Choroid plexus epithelial cell (primary cell): Measurements from ENCODE around the gene CHST13.

Experiments used
- DNase-seq: peaks from one replicate; pipeline ENCODE4 v3.0.0-alpha.2; 2010; ENCODE audit warnings: low read depth
- H3K4me3 ChIP-seq: 2 replicates; pipeline ENCODE4 v1.5.1; 2011; ENCODE audit warnings: low read depth, mild to moderate bottlenecking, control low read depth, low read length, moderate library complexity
- TF ChIP-seq, protein P1 (sequence below): conservative IDR thresholded peaks from 2 replicates; pipeline ENCODE4 v1.5.1; 2011; ENCODE audit warnings: low read depth, mild to moderate bottlenecking, control low read depth, inconsistent platforms, low read length, moderate library complexity

The CHST13 gene

DNA sequence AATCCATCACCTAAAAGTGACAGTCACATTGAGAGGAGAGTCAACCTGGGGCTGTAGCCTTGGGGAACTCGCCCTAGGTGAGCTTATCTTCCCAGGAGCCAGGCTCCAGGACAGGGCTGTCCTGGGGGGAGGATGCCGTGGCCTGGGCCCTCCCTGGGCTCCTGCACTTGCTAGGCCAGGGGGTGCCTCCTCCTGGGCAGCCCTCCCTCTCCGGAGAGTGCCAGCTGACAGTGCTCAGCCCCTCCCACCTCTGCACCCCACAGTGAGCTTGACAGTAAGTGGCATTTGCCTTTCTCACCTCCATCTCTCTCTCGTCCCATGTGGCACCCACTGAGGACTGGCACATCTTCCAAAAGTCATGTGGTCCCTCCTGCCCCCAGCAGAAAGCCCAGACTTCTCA lies 25.5 kb upstream of the CHST13 start:
- H3K4me3 ChIP-seq: no peak overlapping the region
- TF ChIP-seq, protein P1, sequence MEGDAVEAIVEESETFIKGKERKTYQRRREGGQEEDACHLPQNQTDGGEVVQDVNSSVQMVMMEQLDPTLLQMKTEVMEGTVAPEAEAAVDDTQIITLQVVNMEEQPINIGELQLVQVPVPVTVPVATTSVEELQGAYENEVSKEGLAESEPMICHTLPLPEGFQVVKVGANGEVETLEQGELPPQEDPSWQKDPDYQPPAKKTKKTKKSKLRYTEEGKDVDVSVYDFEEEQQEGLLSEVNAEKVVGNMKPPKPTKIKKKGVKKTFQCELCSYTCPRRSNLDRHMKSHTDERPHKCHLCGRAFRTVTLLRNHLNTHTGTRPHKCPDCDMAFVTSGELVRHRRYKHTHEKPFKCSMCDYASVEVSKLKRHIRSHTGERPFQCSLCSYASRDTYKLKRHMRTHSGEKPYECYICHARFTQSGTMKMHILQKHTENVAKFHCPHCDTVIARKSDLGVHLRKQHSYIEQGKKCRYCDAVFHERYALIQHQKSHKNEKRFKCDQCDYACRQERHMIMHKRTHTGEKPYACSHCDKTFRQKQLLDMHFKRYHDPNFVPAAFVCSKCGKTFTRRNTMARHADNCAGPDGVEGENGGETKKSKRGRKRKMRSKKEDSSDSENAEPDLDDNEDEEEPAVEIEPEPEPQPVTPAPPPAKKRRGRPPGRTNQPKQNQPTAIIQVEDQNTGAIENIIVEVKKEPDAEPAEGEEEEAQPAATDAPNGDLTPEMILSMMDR: no peak
- DNase-seq: no peak

DNA sequence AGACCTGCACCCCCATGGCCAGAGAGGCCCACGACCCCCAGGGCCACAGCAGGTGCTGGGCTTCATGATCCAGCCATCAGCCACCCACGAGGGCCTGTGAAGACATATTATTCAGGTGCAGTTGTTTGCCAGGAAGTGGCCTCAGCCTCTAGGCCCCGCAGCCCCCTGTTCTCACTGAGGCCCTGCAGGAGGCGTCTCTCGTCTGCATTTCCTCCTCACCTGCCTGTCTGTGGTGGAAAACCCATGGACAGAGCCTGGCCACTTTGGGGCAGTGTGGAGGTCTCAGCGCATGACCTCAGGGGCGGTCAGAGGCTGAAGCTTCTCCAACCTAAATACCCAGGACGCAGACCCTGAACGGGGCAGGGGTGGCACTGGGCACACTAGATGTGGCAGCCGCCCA lies 25.0 kb upstream of the CHST13 start:
- no peak overlapping the region for H3K4me3 ChIP-seq
- no peak for DNase-seq
- TF ChIP-seq, protein P1: no peak

DNA sequence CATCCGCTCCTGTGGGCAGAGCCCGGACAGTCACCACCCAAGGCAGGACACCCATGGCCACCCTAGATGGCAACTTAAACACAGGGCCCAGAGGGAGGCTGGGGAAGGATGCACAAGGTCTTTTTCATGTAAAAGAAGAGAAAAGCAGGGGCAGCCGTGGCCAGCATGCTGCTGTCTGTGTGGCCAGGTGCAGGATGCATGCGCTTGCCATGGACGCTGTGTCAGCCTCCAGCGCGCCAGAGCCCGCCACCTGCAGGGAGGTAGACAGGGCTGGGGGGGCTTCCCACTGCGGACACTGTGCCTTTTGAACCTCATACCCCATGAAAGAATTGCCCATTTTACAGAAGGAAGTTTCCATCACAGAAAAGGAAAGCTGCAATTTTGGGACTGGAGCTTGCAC lies 24.6 kb upstream of the CHST13 start:
- DNase-seq: no peak
- H3K4me3 ChIP-seq: no peak overlapping the region
- TF ChIP-seq, protein P1: no peak

DNA sequence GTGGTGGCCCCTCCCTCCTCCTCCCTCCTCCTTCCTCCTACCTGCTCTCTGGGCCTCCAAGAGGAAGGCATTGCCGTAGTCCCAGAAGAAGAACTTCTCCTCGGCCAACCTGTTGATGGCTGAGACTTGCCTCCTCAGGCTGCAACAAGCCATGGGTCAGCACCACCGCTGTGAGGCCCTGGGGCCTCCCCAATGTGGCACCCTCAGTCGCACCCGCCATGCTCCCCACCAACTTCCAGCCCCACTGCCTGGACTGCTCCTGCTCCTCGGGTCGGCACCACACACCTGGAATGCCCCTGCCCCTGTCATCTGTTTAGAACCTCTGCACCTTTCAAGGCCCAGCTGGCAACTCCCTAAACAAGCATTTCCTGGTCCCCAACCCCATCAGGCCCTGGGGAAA lies 23.9 kb upstream of the CHST13 start:
- H3K4me3 ChIP-seq: no peak overlapping the region
- TF ChIP-seq, protein P1: no peak
- no peak for DNase-seq

DNA sequence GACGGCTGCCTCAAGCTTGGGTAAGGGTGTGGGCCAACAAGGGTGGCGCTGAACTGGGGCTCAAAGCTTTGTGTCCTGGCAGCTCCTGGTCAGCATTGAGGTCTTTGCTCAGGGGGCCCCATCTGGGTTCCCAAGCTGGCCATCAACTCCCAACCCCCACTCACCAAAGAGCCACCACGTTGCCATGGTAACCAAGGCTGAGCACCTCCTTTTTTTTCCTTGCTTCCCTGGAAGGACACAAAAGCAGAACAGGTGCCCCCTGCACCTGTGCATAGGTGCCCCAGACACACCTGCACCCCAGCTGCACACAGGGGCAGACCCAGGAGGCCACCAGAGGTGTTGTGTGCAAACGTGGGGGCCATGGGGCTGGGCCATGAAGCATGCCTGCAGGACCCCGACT lies 22.9 kb upstream of the CHST13 start:
- no peak for DNase-seq
- H3K4me3 ChIP-seq: no peak overlapping the region
- TF ChIP-seq, protein P1: no peak

DNA sequence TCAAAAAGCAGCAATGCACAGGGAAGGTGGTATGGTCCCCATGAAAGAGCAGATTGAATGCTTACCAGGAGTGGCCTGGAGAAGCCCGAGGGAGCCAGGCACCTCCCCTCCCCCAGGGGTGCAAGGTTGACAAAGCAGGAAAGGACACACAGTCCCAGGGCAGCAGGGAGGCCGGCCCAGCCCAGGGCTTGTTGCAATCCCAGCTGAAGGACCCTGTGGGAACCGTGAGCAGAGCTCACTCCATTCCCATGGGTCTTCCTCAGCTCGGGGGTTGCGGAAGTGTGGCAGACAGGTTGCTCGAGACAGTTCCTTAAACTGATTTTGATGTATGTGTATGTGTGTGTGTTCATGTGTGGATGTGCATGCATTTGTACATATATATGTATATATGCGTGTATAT lies 22.2 kb upstream of the CHST13 start:
- no peak for DNase-seq
- H3K4me3 ChIP-seq: no peak overlapping the region

DNA sequence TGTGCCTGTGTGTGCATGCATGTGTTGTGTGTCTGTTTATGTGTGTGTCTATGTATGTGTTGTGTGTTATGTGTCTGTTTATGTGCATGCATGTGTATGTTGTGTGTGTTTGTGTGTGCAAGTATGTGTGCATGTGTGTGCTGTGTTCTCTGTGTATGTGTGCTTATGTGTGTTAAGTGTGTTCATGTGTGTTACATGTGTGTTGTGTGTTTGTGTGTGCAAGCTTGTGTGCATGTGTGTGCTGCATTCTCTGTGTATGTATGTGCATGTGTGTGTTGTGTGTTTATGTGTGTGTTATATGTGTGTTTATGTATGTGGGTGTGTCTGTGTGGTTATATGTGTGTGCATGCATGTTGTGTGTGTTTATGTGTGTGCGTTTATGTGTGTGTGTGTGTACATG lies 21.3 kb upstream of the CHST13 start:
- DNase-seq: no peak
- H3K4me3 ChIP-seq: no peak overlapping the region
- TF ChIP-seq, protein P1: no peak

More for the DNA sequence above, 22.2 kb upstream of the CHST13 start:
- TF ChIP-seq, protein P1: no peak
